Thyroid gland (tissue), 4 donors: ENCODE measurements around the gene IFNGR1.

ENCODE experiments used
- POLR2A ChIP-seq, 2 donors: fragments of 450-650 bp; IDR thresholded peaks; one replicate each; pipeline ENCODE4 v1.6.1; 2017; ENCODE audit warnings: antibody characterized with exemption in 2 of 2, mild to moderate bottlenecking in 2 of 2, moderate library complexity in 1 of 2
- TF ChIP-seq, protein P1 (sequence below), 6 experiments: fragments of 200-600 bp in 3 of 6; fragments of 450-650 bp in 3 of 6; sonication (generic) in 3 of 6; IDR thresholded peaks; one replicate each; pipeline ENCODE4 v1.5.1; 2016 to 2019; ENCODE audit warnings: antibody characterized with exemption in 6 of 6, mild to moderate bottlenecking in 2 of 6, inconsistent platforms in 1 of 6, moderate library complexity in 1 of 6

DNA sequence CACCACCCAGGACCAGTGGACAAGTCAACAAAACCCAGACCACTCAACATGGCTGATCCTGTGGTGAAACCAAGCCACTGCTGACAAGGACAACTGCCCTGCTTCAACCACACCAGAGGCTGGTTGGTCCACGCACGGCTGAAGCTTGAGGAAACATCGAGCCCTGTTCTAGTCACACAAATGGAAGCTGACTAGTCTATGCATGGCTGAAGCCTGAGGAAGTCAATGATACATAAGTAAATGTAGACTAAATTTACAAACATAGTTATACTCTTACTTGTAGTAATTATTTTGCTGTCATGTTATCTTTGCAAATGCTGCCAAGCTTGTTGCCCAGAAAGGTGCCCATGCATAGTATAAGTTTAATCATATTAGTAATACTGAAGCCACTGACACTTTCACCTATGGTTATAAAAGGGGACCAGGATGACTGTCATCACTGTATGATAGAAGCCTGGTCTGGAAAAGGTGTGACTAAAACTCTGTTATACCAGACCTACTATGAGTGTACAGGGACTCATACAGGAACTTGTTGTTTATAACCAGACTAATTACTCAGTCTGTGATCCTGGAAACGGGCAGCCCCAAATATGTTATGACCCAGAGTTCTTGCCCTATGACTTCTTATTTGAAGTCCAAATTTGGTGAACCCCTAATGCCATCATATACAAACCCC lies 51.3 kb downstream of the IFNGR1 start:
- TF ChIP-seq, protein P1, sequence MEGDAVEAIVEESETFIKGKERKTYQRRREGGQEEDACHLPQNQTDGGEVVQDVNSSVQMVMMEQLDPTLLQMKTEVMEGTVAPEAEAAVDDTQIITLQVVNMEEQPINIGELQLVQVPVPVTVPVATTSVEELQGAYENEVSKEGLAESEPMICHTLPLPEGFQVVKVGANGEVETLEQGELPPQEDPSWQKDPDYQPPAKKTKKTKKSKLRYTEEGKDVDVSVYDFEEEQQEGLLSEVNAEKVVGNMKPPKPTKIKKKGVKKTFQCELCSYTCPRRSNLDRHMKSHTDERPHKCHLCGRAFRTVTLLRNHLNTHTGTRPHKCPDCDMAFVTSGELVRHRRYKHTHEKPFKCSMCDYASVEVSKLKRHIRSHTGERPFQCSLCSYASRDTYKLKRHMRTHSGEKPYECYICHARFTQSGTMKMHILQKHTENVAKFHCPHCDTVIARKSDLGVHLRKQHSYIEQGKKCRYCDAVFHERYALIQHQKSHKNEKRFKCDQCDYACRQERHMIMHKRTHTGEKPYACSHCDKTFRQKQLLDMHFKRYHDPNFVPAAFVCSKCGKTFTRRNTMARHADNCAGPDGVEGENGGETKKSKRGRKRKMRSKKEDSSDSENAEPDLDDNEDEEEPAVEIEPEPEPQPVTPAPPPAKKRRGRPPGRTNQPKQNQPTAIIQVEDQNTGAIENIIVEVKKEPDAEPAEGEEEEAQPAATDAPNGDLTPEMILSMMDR (IDR thresholded peaks at IDR 0.05): no peak
- TF ChIP-seq POLR2A (IDR thresholded peaks at IDR 0.05): no peak
